Measurements from ENCODE around the gene UCHL3. TPM values are rescaled to one million over a fixed set of nuclear protein-coding genes. Genes with fewer than 3 reads are reported as not detected.

Gene UCHL3
- total and polyA plus RNA-seq, 2 donors (not counting 3 experiments of a cell fraction or from before 2014, with no cell fraction given): 31.3 to 46.8 TPM

DNA sequence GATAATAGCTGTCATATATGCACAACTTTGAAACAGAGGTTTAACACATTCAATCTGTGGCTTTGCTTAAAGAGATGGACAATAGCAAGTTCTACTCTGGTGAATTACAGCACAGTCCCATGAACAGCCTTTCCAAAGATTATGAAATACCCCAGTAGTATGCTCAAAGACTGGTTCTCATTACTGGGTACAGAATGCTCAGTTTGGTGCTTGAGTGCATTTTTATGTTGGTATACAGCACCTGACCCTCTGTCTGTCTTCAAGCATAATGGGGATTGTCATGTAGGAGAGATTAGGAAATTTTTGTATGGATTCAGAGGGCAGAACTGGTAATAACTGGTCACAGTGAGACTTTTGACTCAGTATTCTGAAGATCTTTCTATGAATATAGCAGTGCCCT is 94.1 kb downstream of the UCHL3 start:
- no peaks in the 10 kb centered on the region for H3K4me1 ChIP-seq (ENCODE audit: control insufficient read depth, extremely low read depth, insufficient read depth, low read length)
- H2AFZ ChIP-seq (ENCODE audit: low read depth, low read length): no peak overlapping the region
- ChIA-PET CTCF (interaction anchor here (2.0 kb wide), 1 partner anchor 23 kb away, joined by 4 read pairs; no protein-coding TSS in a partner anchor), POLR2A (no interaction called here)
- H3K79me2 ChIP-seq (ENCODE audit: control insufficient read depth, insufficient read depth, low read length): peaks cover 4% of the 10 kb centered on the region
- H3K9me3 ChIP-seq (replicated peaks; ENCODE audit: control insufficient read depth, insufficient read depth, low read length): no peaks in the 10 kb centered on the region
- H3K4me2 ChIP-seq (ENCODE audit: insufficient read depth, low read length): no peak overlapping the region
- no peaks in the 10 kb centered on the region for H3K9me1 ChIP-seq (replicated peaks; ENCODE audit: control insufficient read depth, extremely low read depth, insufficient read depth, low read length)
- TF ChIP-seq FOS (IDR thresholded peaks at IDR 0.05; ENCODE audit: borderline replicate concordance, insufficient read depth, low read length): no peak
- TF ChIP-seq MYC (IDR thresholded peaks at IDR 0.05; ENCODE audit: low read depth, low read length): no peak
- TF ChIP-seq POLR2AphosphoS5 (IDR thresholded peaks at IDR 0.05; ENCODE audit: insufficient read depth, low read depth, low read length): no peak
- TF ChIP-seq POLR2A (IDR thresholded peaks at IDR 0.05; ENCODE audit: low read depth, low read length): no peak
- TF ChIP-seq GATA2 (IDR thresholded peaks at IDR 0.05; ENCODE audit: insufficient read depth, insufficient read length, low read depth, low read length): no peak
- TF ChIP-seq, protein P1, sequence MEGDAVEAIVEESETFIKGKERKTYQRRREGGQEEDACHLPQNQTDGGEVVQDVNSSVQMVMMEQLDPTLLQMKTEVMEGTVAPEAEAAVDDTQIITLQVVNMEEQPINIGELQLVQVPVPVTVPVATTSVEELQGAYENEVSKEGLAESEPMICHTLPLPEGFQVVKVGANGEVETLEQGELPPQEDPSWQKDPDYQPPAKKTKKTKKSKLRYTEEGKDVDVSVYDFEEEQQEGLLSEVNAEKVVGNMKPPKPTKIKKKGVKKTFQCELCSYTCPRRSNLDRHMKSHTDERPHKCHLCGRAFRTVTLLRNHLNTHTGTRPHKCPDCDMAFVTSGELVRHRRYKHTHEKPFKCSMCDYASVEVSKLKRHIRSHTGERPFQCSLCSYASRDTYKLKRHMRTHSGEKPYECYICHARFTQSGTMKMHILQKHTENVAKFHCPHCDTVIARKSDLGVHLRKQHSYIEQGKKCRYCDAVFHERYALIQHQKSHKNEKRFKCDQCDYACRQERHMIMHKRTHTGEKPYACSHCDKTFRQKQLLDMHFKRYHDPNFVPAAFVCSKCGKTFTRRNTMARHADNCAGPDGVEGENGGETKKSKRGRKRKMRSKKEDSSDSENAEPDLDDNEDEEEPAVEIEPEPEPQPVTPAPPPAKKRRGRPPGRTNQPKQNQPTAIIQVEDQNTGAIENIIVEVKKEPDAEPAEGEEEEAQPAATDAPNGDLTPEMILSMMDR (IDR thresholded peaks at IDR 0.05; ENCODE audit: extremely low read depth in 1 of 2, insufficient read depth in 1 of 2, low read depth in 1 of 2, low read length in 2 of 2): no peak
- TF ChIP-seq EZH2 (IDR thresholded peaks at IDR 0.05; ENCODE audit: borderline replicate concordance, low read depth, low read length, severe bottlenecking): no peak
- no peak for TF ChIP-seq JUN (IDR thresholded peaks at IDR 0.05; ENCODE audit: borderline replicate concordance, insufficient read depth, insufficient read length, low read depth)
- TF ChIP-seq, protein P2, sequence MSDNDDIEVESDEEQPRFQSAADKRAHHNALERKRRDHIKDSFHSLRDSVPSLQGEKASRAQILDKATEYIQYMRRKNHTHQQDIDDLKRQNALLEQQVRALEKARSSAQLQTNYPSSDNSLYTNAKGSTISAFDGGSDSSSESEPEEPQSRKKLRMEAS (IDR thresholded peaks at IDR 0.05; ENCODE audit: insufficient read depth, insufficient read length): no peak
- dilution Hi-C loops (cut with MboI; ENCODE audit: extremely low pct_ligation_motif_present, low sequenced_read_pairs) (no loop called here), intact Hi-C loops (cut with micrococcal nuclease) (no loop called here)
- H3K36me3 ChIP-seq (ENCODE audit: control insufficient read depth in 2 of 2, extremely low read depth in 1 of 2, insufficient read depth in 2 of 2, low read length in 2 of 2): no peaks in the 10 kb centered on the region
- no peak overlapping the region for H3K9ac ChIP-seq (replicated peaks; ENCODE audit: extremely low read depth, insufficient read depth, low read length)
- no TSS peak for BruUV-seq (replicated peaks)
- DNase-seq (ENCODE audit: low read depth, low spot score) (no peak), FAIRE-seq (no peak)
- H4K20me1 ChIP-seq (replicated peaks; ENCODE audit: control insufficient read depth, extremely low read depth, insufficient read depth, low read length): no peaks in the 10 kb centered on the region
- no peaks in the 10 kb centered on the region for H3K27me3 ChIP-seq (ENCODE audit: control insufficient read depth in 2 of 2, insufficient read depth in 2 of 2, low read length in 2 of 2)
- no peak overlapping the region for H3K27ac ChIP-seq (ENCODE audit: insufficient read depth, low read depth, low read length)
- H3K4me3 ChIP-seq (replicated peaks in 1 of 3; ENCODE audit: insufficient read depth in 1 of 3, low read depth in 1 of 3, low read length in 3 of 3): no peak overlapping the region
